NT2/D1 (cell line): ENCODE measurements around the gene LRP10.

ENCODE experiments used
- YY1 ChIP-seq: IDR thresholded peaks from 2 replicates; pipeline ENCODE4 v1.6.1; 2011; ENCODE audit not compliant: insufficient read length, insufficient read depth
- ZNF274 ChIP-seq: IDR thresholded peaks from 2 replicates; pipeline ENCODE4 v1.6.1; 2011; ENCODE audit warnings: mild to moderate bottlenecking, low read depth, low read length

DNA sequence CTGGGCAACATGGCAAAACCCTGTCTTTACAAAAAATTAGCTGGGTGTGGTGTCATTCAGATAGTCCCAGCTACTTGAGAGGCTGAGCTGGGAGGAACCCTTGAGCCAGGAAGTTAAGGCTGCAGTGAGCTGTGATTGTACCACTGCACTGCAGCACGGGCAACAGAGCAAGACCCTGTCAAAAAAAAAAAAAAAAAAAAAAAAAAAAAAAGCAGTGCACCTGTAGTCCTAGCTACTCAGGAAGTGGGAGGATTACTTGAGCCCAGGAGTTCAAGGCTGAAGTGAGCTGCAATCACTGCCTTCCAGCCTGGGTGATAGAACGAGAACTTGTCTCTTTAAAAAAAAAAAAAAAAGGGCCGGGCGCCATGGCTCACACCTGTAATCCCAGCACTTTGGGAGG is 17.1 kb downstream of the LRP10 start:
- TF ChIP-seq YY1 (no peak), ZNF274 (no peak)
